ENCODE data around the gene ELFN2. TPM values are rescaled to one million over a fixed set of nuclear protein-coding genes. Genes with fewer than 3 reads are reported as not detected.

Gene ELFN2
- total RNA-seq, 2 experiments from 2014 or later: 0.63 to 1.8 TPM

DNA sequence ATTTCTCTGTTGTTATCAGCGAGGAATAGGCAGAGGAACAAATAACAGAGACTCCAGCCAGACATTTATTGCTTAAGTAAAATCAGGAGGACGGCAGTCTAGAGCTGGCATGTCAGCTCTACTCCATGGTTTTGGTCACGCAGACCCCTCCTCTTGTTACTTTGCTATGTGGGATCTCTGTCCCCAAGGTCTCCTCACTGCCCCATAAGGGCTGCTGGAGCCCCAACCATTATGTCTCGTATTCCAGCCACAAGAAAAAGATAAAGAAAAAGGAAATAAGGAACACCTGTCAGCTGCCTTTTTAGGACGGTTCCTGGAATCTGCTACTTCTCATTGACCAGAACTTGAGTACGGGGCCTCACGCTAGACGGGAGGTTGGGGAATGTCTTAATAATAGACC, 70.4 kb downstream of the ELFN2 start:
- Histone ChIP-seq H2AFZ (ENCODE audit: low read length) (no peak overlapping the region), H4K20me1 (ENCODE audit: insufficient read depth, low read length) (no peaks in the 10 kb centered on the region), H3K79me2 (ENCODE audit: insufficient read depth, low read depth, low read length) (no peaks in the 10 kb centered on the region), H3K4me2 (ENCODE audit: low read length) (no peak overlapping the region), H3K9me2 (ENCODE audit: insufficient read depth, low read length) (no peaks in the 10 kb centered on the region), H3K4me3 (ENCODE audit: low read depth, low read length, poor library complexity, severe bottlenecking) (no peak overlapping the region), H3K4me1 (ENCODE audit: insufficient read depth, low read length, poor library complexity, severe bottlenecking) (no peaks in the 10 kb centered on the region), H3K9me3 (ENCODE audit: low read length) (no peaks in the 10 kb centered on the region), H3K36me3 (ENCODE audit: insufficient read depth, low read length) (no peaks in the 10 kb centered on the region), H3K27ac (ENCODE audit: low read depth, low read length, poor library complexity, severe bottlenecking) (no peak overlapping the region)
- DNase-seq (ENCODE audit: low spot score): no peak
- no TSS peak for BruUV-seq (replicated peaks)
- CTCF ChIA-PET (ENCODE audit: unreplicated experiment): no interaction called here
- POLR2A ChIA-PET: no interaction called here
- intact Hi-C loops (cut with micrococcal nuclease; ENCODE audit: unreplicated experiment): no loop called here
- no peak for TF ChIP-seq EZH2phosphoT487 (IDR thresholded peaks at IDR 0.05; ENCODE audit: borderline replicate concordance, low read depth, low read length)
- TF ChIP-seq, protein P1, sequence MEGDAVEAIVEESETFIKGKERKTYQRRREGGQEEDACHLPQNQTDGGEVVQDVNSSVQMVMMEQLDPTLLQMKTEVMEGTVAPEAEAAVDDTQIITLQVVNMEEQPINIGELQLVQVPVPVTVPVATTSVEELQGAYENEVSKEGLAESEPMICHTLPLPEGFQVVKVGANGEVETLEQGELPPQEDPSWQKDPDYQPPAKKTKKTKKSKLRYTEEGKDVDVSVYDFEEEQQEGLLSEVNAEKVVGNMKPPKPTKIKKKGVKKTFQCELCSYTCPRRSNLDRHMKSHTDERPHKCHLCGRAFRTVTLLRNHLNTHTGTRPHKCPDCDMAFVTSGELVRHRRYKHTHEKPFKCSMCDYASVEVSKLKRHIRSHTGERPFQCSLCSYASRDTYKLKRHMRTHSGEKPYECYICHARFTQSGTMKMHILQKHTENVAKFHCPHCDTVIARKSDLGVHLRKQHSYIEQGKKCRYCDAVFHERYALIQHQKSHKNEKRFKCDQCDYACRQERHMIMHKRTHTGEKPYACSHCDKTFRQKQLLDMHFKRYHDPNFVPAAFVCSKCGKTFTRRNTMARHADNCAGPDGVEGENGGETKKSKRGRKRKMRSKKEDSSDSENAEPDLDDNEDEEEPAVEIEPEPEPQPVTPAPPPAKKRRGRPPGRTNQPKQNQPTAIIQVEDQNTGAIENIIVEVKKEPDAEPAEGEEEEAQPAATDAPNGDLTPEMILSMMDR (conservative IDR thresholded peaks at IDR 0.05; ENCODE audit: low read length): no peak

DNA sequence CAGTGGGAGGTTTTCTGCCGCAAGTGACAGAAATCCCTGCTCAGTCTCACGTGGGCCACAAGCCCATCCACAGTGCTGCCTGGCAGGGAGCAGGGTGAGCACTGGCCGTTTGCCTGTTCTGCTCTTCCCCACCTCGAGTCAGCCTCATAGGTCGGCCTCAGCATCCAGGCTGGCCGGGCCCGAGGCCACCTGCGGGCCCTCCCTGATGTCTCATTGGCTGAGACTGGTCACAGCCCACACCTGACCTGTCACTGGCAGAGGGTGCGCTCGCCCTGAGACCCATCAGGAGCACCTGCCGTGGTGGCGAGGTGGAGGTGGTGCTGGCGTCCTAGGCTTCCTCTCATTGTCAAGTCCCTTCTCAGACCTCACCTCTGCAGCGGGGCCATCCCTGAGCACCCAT, 72.1 kb downstream of the ELFN2 start:
- Histone ChIP-seq H3K9me3 (ENCODE audit: low read length) (no peaks in the 10 kb centered on the region), H3K79me2 (ENCODE audit: insufficient read depth, low read depth, low read length) (no peaks in the 10 kb centered on the region), H3K4me1 (ENCODE audit: insufficient read depth, low read length, poor library complexity, severe bottlenecking) (no peaks in the 10 kb centered on the region), H3K9me2 (ENCODE audit: insufficient read depth, low read length) (no peaks in the 10 kb centered on the region), H3K27ac (ENCODE audit: low read depth, low read length, poor library complexity, severe bottlenecking) (no peak overlapping the region), H4K20me1 (ENCODE audit: insufficient read depth, low read length) (no peaks in the 10 kb centered on the region), H2AFZ (ENCODE audit: low read length) (no peak overlapping the region), H3K36me3 (ENCODE audit: insufficient read depth, low read length) (no peaks in the 10 kb centered on the region), H3K4me3 (ENCODE audit: low read depth, low read length, poor library complexity, severe bottlenecking) (no peak overlapping the region), H3K4me2 (ENCODE audit: low read length) (no peak overlapping the region)
- ChIA-PET CTCF (ENCODE audit: unreplicated experiment) (no interaction called here), POLR2A (no interaction called here)
- intact Hi-C loops (cut with micrococcal nuclease; ENCODE audit: unreplicated experiment): no loop called here
- DNase-seq (ENCODE audit: low spot score): no peak
- no TSS peak for BruUV-seq (replicated peaks)
- TF ChIP-seq, protein P1 (conservative IDR thresholded peaks at IDR 0.05; ENCODE audit: low read length): no peak
- TF ChIP-seq EZH2phosphoT487 (IDR thresholded peaks at IDR 0.05; ENCODE audit: borderline replicate concordance, low read depth, low read length): no peak

GRCh38 chr22:37354670-37355069, 72.6 kb downstream of the ELFN2 start:
- TF ChIP-seq, protein P1 (conservative IDR thresholded peaks at IDR 0.05; ENCODE audit: low read length): no peak
- TF ChIP-seq EZH2phosphoT487 (IDR thresholded peaks at IDR 0.05; ENCODE audit: borderline replicate concordance, low read depth, low read length): no peak
- no peak overlapping the region for H3K4me2 ChIP-seq (ENCODE audit: low read length)
- no peaks in the 10 kb centered on the region for H4K20me1 ChIP-seq (ENCODE audit: insufficient read depth, low read length)
- POLR2A ChIA-PET: no interaction called here
- intact Hi-C loops (cut with micrococcal nuclease; ENCODE audit: unreplicated experiment): no loop called here
- BruUV-seq (replicated peaks): no TSS peak
- CTCF ChIA-PET (ENCODE audit: unreplicated experiment): no interaction called here
- no peak for DNase-seq (ENCODE audit: low spot score)
- H2AFZ ChIP-seq (ENCODE audit: low read length): no peak overlapping the region
- H3K9me3 ChIP-seq (ENCODE audit: low read length): no peaks in the 10 kb centered on the region
- no peaks in the 10 kb centered on the region for H3K9me2 ChIP-seq (ENCODE audit: insufficient read depth, low read length)
- no peaks in the 10 kb centered on the region for H3K36me3 ChIP-seq (ENCODE audit: insufficient read depth, low read length)
- no peak overlapping the region for H3K27ac ChIP-seq (ENCODE audit: low read depth, low read length, poor library complexity, severe bottlenecking)
- no peak overlapping the region for H3K4me3 ChIP-seq (ENCODE audit: low read depth, low read length, poor library complexity, severe bottlenecking)
- H3K4me1 ChIP-seq (ENCODE audit: insufficient read depth, low read length, poor library complexity, severe bottlenecking): no peaks in the 10 kb centered on the region
- H3K79me2 ChIP-seq (ENCODE audit: insufficient read depth, low read depth, low read length): no peaks in the 10 kb centered on the region

Measured in OCI-LY7 (cell line).